Memory B cell (primary cell): ENCODE results near the gene SSRP1.

ENCODE experiments used
- ATAC-seq: fragments of 150-1000 bp; cut with Tn5 transposase; 2 replicates; pipeline ENCODE4 v1.10.0; 2021; ENCODE audit warnings: low read depth, mild to moderate bottlenecking, moderate library complexity
- DNase-seq, 2 donors: peaks; one replicate each; pipeline ENCODE4 v3.0.0; 2022; ENCODE audit warnings: low spot score in 2 of 2
- H3K27ac Mint-ChIP-seq: one replicate; pipeline ENCODE4 v1.8.0; 2022; ENCODE audit warnings: mild to moderate bottlenecking, moderate library complexity, mixed read lengths
- H3K27me3 Mint-ChIP-seq: one replicate; pipeline ENCODE4 v1.8.0; 2022; ENCODE audit warnings: mixed read lengths
- H3K36me3 Mint-ChIP-seq: one replicate; pipeline ENCODE4 v1.8.0; 2022; ENCODE audit warnings: mild to moderate bottlenecking, mixed read lengths
- H3K4me1 Mint-ChIP-seq: one replicate; pipeline ENCODE4 v1.8.0; 2022; ENCODE audit warnings: mixed read lengths
- H3K4me3 Mint-ChIP-seq: one replicate; pipeline ENCODE4 v1.8.0; 2022; ENCODE audit warnings: mild to moderate bottlenecking, moderate library complexity, mixed read lengths
- H3K9me3 Mint-ChIP-seq: one replicate; pipeline ENCODE4 v1.8.0; 2022; ENCODE audit warnings: mixed read lengths

Gene SSRP1

GRCh38 chr11:57277845-57278720 lies 57.6 kb downstream of the SSRP1 start:
- Mint-ChIP-seq H3K9me3 (peaks cover 10% of the 10 kb centered on the region), H3K27ac (no peak overlapping the region), H3K4me3 (no peak overlapping the region), H3K36me3 (peaks cover 3% of the 10 kb centered on the region), H3K27me3 (peaks cover 15% of the 10 kb centered on the region), H3K4me1 (peaks cover 2% of the 10 kb centered on the region)
- ATAC-seq = peak; percentile 38
- DNase-seq = peak in 1 of 2 donors; percentile 13

- Mint-ChIP-seq H3K27ac (no peak overlapping the region), H3K36me3 (peaks cover 3% of the 10 kb centered on the region), H3K27me3 (peaks cover 17% of the 10 kb centered on the region), H3K4me3 (no peak overlapping the region), H3K9me3 (peaks cover 10% of the 10 kb centered on the region), H3K4me1 (peaks cover 2% of the 10 kb centered on the region)
- no peak for DNase-seq
- ATAC-seq = no peak
Measured at GRCh38 chr11:57276971-57277675, 58.6 kb downstream of the SSRP1 start.

- no peak overlapping the region for H3K27ac Mint-ChIP-seq
- DNase-seq (no peak), ATAC-seq (no peak)
- H3K27me3 Mint-ChIP-seq = peaks cover 15% of the 10 kb centered on the region
- H3K4me1 Mint-ChIP-seq = peaks cover 2% of the 10 kb centered on the region
- H3K9me3 Mint-ChIP-seq = peaks cover 10% of the 10 kb centered on the region
- H3K4me3 Mint-ChIP-seq = no peak overlapping the region
- peaks cover 3% of the 10 kb centered on the region for H3K36me3 Mint-ChIP-seq
Measured at GRCh38 chr11:57276169-57276970, 59.3 kb downstream of the SSRP1 start.
